H1 (cell line): ENCODE data around the gene ELMO1. TPM values are rescaled to one million over a fixed set of nuclear protein-coding genes. Genes with fewer than 3 reads are reported as not detected.

ENCODE experiments used
- BACH1 ChIP-seq: IDR thresholded peaks from 2 replicates; pipeline ENCODE4 v1.6.1; 2012; ENCODE audit warnings: low read length, improper control_type of control experiment
- CHD7 ChIP-seq: fragments of 300-600 bp; sonication (generic); IDR thresholded peaks from 2 replicates; pipeline ENCODE4 v1.7.1; 2012; ENCODE audit warnings: low read length, moderate library complexity, mild to moderate bottlenecking, inconsistent platforms; ENCODE audit not compliant: insufficient replicate concordance
- KDM1A ChIP-seq: fragments of 200-600, 300-600 bp; sonication (generic); IDR thresholded peaks from 2 replicates; pipeline ENCODE4 v1.7.1; 2016; ENCODE audit warnings: mild to moderate bottlenecking, low read length, borderline replicate concordance
- RFX5 ChIP-seq: IDR thresholded peaks from 2 replicates; pipeline ENCODE4 v1.6.1; 2011; ENCODE audit warnings: low read depth, low read length, improper control_type of control experiment, borderline replicate concordance
- SIX5 ChIP-seq: IDR thresholded peaks from 2 replicates; pipeline ENCODE4 v1.6.1; 2011; ENCODE audit warnings: mild to moderate bottlenecking, low read depth, low read length
- ZNF274 ChIP-seq: IDR thresholded peaks from 2 replicates; pipeline ENCODE4 v1.7.0; 2012; ENCODE audit warnings: low read length, borderline replicate concordance; ENCODE audit errors: extremely low read depth
- polyA plus RNA-seq, 7 experiments: library from polyadenylated mRNA; depleted of rRNA in 3 of 7; stranded (reverse) in 5 of 7; unstranded in 2 of 7; fragments of >200 nt in 5 of 7; fragments of 200-250 nt in 2 of 7; gene quantifications; 1 replicate in 5 of 7; 2 replicates in 1 of 7; 4 replicates in 1 of 7; pipeline versions ENCODE4 v1.2.1 to v1.2.3, GENCODE V29; 2011 to 2013; ENCODE audit warnings: missing spikeins in 2 of 7, mixed read lengths in 2 of 7
- total RNA-seq: library from RNA; stranded (reverse); fragmentation: NEBNext Ultra II Directional; extraction: Animal tissue kit (Norgen Biotek cat#: 25700); gene quantifications from 2 replicates; pipeline ENCODE4 v1.2.1, GENCODE V29; 2021

Gene ELMO1
- total and polyA plus RNA-seq, 2 of the 8 experiments (the other 6 are each of a cell fraction or from before 2014, with no cell fraction given): 18.4 to 21.0 TPM

GRCh38 chr7:36905841-36906240 is 542.8 kb downstream of the ELMO1 start (continued):
- TF ChIP-seq CHD7 (no peak), BACH1 (no peak), RFX5 (no peak), SIX5 (no peak), ZNF274 (no peak), KDM1A (no peak)
- TF ChIP-seq, all 59 proteins: peak for 0
